Activated CD8-positive, alpha-beta T cell treated with anti-CD3 and anti-CD28 coated beads for 36 hours (primary cell): ENCODE results near the gene PIBF1. TPM values are rescaled to one million over a fixed set of nuclear protein-coding genes. Genes with fewer than 3 reads are reported as not detected.

Source experiments
- ATAC-seq: fragments of 200-7000 bp; cut with Tn5 transposase; one replicate; pipeline ENCODE4 v1.10.0; 2021; ENCODE audit warnings: mild to moderate bottlenecking, moderate library complexity
- CTCF ChIA-PET: fragments of 350-600 bp; sonication (Branson Sonifier 250); formaldehyde crosslinking; loops from one replicate; lab custom pipeline; 2021; ENCODE audit warnings: antibody characterized with exemption; lab: Charles Lee
- POLR2A ChIA-PET: fragments of 350-600 bp; sonication (Branson Sonifier 250); formaldehyde crosslinking; loops from one replicate; lab custom pipeline; 2021; ENCODE audit warnings: antibody characterized with exemption; lab: Charles Lee
- DNase-seq: peaks from one replicate; pipeline ENCODE4 v3.0.0-alpha.2; 2020
- H3K27ac Mint-ChIP-seq: one replicate; pipeline ENCODE4 v1.8.0; 2021; ENCODE audit warnings: mild to moderate bottlenecking, mixed read lengths
- H3K27me3 Mint-ChIP-seq: one replicate; pipeline ENCODE4 v1.8.0; 2021; ENCODE audit warnings: mixed read lengths
- H3K36me3 Mint-ChIP-seq: one replicate; pipeline ENCODE4 v1.8.0; 2021; ENCODE audit warnings: low read depth, mixed read lengths
- H3K4me1 Mint-ChIP-seq: one replicate; pipeline ENCODE4 v1.8.0; 2021; ENCODE audit warnings: low read depth, mixed read lengths
- H3K4me3 Mint-ChIP-seq: one replicate; pipeline ENCODE4 v1.8.0; 2021; ENCODE audit warnings: mild to moderate bottlenecking, moderate library complexity, mixed read lengths
- H3K9me3 Mint-ChIP-seq: one replicate; pipeline ENCODE4 v1.8.0; 2021; ENCODE audit warnings: mixed read lengths
- CTCF ChIP-seq: fragments of 200-600 bp; IDR thresholded peaks from one replicate; pipeline ENCODE4 v1.8.0; 2022; ENCODE audit warnings: antibody characterized with exemption, mild to moderate bottlenecking
- intact Hi-C: fragments of 100-400 bp; cut with micrococcal nuclease; formaldehyde crosslinking; loops from one replicate; pipeline ENCODE4 v1.10.0; 2022
- total RNA-seq, 2 experiments: library from RNA; stranded (reverse); gene quantifications; one replicate each; pipeline ENCODE4 v1.2.3, GENCODE V29; 2021

PIBF1 gene
- total RNA-seq, 2 experiments from 2014 or later: 26.2 to 29.7 TPM

- peaks cover 15% of the 10 kb centered on the region for H3K4me1 Mint-ChIP-seq
- ATAC-seq: peak; percentile 15
- intact Hi-C loops: no loop called here
- CTCF ChIA-PET: interaction anchor here (0.9 to 2.0 kb wide), 6 partner anchors 10 to 651 kb away, joined by 3 to 10 read pairs (median 3); no protein-coding TSS in a partner anchor
- H3K27me3 Mint-ChIP-seq: peaks cover 37% of the 10 kb centered on the region
- peak; percentile 31 for DNase-seq
- H3K27ac Mint-ChIP-seq: no peak overlapping the region
- TF ChIP-seq CTCF: no peak
- H3K36me3 Mint-ChIP-seq: no peaks in the 10 kb centered on the region
- no peaks in the 10 kb centered on the region for H3K9me3 Mint-ChIP-seq
- peak overlapping the region; percentile 61 for H3K4me3 Mint-ChIP-seq
- POLR2A ChIA-PET: interaction anchor here (0.6 kb wide), 1 partner anchor 640 kb away, joined by 3 read pairs; no protein-coding TSS in a partner anchor
Observed at GRCh38 chr13:73059460-73060250, 277.7 kb downstream of the PIBF1 start.

- Mint-ChIP-seq H3K4me1 (peaks cover 15% of the 10 kb centered on the region), H3K27me3 (peaks cover 34% of the 10 kb centered on the region), H3K36me3 (no peaks in the 10 kb centered on the region), H3K9me3 (no peaks in the 10 kb centered on the region), H3K4me3 (peak overlapping the region; percentile 61), H3K27ac (no peak overlapping the region)
- ChIA-PET CTCF (interaction anchor here (0.9 to 2.0 kb wide), 4 partner anchors 10 to 650 kb away, joined by 3 to 10 read pairs (median 4); no protein-coding TSS in a partner anchor), POLR2A (no interaction called here)
- intact Hi-C loops: no loop called here
- TF ChIP-seq CTCF: no peak
- DNase-seq (no peak), ATAC-seq (no peak)
Observed at GRCh38 chr13:73060251-73061160, 278.6 kb downstream of the PIBF1 start.

GRCh38 chr13:73061473-73061872, 279.5 kb downstream of the PIBF1 start:
- no peak overlapping the region for H3K4me3 Mint-ChIP-seq
- no peak for TF ChIP-seq CTCF
- no peak for ATAC-seq
- intact Hi-C loops: no loop called here
- H3K27me3 Mint-ChIP-seq: peaks cover 28% of the 10 kb centered on the region
- DNase-seq: no peak
- H3K4me1 Mint-ChIP-seq: peaks cover 15% of the 10 kb centered on the region
- H3K36me3 Mint-ChIP-seq: no peaks in the 10 kb centered on the region
- ChIA-PET POLR2A (no interaction called here), CTCF (interaction anchor here (1.4 kb wide), 1 partner anchor 9 kb away, joined by 6 read pairs; no protein-coding TSS in a partner anchor)
- no peaks in the 10 kb centered on the region for H3K9me3 Mint-ChIP-seq
- H3K27ac Mint-ChIP-seq: no peak overlapping the region

- no peak for DNase-seq
- intact Hi-C loops: no loop called here
- TF ChIP-seq CTCF: no peak
- no peak overlapping the region for H3K27ac Mint-ChIP-seq
- H3K36me3 Mint-ChIP-seq: no peaks in the 10 kb centered on the region
- no peak for ATAC-seq
- POLR2A ChIA-PET: no interaction called here
- CTCF ChIA-PET: no interaction called here
- H3K27me3 Mint-ChIP-seq: peaks cover 27% of the 10 kb centered on the region
- H3K9me3 Mint-ChIP-seq: no peaks in the 10 kb centered on the region
- H3K4me1 Mint-ChIP-seq: peaks cover 15% of the 10 kb centered on the region
- H3K4me3 Mint-ChIP-seq: no peak overlapping the region
Observed at GRCh38 chr13:73061876-73062275, 279.9 kb downstream of the PIBF1 start.
